MV-4-11 (cell line): Measurements from ENCODE around the gene SCMH1.

Experiments used
- DNase-seq: peaks from one replicate; lab custom pipeline; 2025; lab: John Stamatoyannopoulos, UW

SCMH1 gene

DNA sequence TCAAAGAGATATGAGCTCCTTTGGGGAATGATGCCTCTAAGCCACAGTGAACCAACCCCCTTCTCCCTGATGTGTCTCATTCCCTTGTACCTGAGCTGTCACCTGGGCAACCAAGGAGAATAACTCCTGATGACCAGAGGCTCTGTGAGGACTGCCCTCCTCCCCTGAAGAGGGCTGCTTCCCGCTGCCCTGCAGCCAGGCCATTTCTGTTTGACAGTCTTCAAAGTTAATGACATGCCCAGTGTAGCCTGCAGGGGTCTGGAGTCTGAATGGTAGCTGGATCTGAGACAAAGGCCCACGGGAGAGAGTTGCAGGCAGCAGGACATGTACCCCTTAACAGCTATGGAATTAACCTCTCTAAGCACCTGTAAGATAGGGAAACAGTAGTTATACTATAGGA is 217.2 kb downstream of the SCMH1 start:
- DNase-seq, result no peak

DNA sequence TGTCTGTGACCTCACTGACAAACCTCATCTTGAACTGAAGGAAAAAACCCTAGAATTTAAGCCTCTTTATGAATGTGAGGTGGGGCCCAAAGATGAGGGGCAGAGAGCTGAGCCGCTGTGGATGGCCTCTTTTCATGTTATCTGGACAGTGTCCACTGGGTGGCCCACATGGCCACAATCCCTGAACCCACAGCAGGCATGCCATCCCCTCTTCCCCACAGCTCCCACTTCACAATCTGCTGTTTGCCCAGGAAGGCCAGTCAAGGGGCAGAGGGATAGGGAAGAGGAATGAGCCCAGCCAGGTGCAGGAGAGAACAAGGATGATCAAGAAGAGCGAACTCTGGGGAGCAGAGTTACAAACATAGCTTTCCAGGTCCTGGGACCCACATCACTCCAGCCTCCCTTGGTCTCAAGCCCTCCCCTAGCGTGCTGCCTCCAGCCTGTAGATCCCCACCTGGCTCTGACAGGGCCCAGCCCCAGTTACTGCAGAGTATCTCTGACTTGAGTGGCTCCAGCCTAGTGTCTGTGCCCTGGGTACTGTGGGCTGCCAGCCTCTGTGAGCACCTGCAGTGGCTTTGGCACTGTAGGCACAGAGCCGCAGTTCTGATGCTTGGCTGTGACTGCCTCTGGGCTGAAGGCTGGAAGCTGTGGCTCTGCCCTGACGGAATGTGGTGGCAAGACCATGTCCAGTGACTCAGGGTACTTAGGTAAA is 218.7 kb downstream of the SCMH1 start:
- DNase-seq, result no peak

DNA sequence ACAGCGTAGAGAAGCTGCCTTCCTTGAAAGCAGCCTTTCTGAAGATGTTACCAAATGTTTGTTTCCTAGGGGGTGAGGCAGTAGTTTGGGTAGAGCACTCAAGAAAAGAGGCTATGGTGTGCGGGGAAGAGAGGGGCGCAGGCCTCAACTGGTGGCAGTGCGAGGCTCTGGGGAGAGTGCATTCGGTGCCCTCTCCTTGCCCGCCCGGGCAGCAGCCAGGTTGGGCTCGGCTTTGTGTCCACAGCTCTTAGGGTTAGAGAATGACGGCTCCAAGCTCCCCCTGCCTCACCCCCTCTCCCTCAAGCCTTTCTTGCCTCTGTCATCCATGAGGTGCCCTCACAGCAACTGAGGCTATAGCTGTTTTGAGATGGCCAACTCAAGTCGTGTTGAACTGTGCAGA is 219.7 kb downstream of the SCMH1 start:
- no peak for DNase-seq

DNA sequence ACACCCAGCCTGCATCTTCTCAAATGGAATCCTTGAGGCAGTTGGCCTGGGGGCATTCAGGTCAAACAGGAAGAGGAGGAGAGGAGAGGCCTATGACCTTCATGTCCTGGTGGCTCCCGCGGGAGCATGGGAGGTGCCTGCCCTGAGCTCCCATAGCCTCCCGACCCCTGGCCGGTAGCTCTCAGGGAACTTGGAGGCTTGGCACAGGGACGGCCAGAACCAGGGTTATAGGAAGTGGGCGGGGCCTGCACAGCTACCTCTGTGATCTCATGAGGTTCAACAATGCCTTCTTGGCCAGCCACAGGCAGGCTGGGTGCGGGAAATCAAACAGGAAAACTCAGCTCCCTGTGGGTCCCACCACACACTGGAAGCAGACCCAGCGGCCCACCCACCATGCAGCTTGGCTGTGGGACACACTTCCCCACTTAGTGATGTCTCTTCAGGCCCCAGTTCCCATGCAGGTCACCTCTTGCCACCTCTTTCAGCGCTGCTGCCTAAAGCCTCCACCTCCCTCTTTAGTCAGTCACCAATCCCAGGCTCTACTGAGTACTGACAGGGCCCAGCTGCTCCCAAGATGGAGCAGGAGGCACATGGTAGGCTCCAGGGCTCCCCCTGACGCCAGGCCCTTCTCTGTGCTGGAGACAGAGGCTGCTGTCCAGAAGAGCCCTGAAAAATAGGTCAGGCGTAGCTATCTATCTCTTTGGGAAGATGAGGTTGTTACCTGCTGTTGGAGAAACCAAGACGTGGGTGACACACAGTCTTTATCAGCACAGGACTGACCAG is 220.4 kb downstream of the SCMH1 start, which contains the start of gene SLFNL1:
SLFNL1 (minus strand) TSS at position 200 of the 783 bp plus-strand sequence. CDS start 1,065 bp downstream, outside the sequence.
- DNase-seq, result no peak

DNA sequence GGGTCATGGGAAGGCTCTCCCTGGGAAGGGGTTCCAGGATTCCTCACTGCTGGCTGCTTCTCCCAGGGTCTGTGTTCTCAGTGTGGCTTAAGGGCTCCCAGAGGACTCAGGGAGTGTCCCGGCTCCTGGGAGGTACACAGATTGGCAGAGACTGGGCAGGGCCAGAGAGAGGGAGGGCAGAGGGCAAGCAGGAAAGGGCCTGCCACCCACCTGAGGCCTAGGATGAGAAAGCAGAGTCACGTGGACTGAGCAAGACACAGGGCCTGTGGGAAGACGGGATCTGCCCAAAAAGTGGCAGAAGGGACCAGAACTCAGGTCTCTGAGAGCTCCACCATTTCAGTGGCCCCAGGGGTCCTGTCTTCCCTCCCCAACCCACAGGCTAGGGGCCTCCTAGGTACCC is 221.5 kb downstream of the SCMH1 start:
- DNase-seq, result no peak

DNA sequence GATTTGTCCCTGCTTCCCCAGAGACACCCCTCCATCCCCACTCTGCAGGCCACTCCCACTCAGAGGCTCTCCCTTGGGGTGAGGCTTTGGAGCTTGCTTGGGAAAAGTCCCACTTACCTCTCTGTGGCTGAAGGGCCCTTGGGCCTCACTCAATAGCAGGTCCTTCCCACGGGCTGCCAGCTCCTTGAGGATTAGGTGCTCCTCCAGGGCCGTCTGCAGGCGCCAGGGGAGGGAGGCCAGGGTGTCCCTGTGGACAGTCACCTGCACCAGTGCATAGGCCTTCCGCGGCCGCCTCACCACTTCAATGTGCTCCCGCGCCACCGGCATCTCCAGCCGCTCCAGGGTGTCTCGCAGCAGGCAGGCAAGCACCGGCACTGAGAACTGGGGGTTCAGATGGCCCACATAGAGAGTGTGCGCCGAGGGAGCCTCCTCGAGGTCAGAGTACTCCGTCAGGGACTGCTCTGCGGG is 222.0 kb downstream of the SCMH1 start:
- DNase-seq, result no peak

DNA sequence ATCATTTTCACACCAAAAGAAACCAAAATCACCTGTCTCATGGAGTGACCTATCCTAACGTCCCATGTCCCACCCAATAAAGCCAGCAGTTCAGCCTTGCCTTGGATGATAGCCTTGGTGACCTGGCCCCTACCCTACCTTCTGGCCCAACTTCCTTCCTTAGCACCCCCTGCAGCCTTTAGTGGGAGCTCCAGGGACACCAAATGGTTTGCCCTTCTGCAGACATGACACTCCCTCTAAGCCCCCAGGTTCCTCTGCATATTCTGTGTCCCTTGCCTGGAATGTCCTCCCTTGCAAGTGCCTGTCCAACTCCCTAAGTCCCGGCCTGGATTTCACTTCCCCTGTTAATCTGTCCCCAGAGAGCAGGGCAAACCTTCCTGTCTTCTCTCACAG is 222.8 kb downstream of the SCMH1 start:
- no peak for DNase-seq

DNA sequence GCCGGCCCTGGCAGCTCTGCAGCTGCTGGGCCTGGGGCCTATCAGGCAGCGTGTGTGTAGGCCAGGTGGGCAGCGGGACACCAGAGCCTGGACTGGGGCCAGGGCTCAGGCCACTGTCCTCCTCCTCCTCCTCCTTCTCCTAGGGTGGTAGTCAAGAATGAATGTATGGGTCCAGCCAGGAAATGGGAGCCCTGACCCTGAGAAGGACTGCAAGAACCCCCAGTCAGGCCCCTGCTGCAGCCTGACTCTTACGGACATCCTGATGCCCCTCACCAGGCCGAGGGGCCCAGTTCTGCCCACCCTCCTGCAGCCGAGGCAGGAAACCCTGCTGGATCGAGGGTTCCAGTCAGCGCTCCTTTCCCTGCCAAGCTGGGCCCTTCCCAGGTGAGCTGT is 224.1 kb downstream of the SCMH1 start:
- no peak for DNase-seq

DNA sequence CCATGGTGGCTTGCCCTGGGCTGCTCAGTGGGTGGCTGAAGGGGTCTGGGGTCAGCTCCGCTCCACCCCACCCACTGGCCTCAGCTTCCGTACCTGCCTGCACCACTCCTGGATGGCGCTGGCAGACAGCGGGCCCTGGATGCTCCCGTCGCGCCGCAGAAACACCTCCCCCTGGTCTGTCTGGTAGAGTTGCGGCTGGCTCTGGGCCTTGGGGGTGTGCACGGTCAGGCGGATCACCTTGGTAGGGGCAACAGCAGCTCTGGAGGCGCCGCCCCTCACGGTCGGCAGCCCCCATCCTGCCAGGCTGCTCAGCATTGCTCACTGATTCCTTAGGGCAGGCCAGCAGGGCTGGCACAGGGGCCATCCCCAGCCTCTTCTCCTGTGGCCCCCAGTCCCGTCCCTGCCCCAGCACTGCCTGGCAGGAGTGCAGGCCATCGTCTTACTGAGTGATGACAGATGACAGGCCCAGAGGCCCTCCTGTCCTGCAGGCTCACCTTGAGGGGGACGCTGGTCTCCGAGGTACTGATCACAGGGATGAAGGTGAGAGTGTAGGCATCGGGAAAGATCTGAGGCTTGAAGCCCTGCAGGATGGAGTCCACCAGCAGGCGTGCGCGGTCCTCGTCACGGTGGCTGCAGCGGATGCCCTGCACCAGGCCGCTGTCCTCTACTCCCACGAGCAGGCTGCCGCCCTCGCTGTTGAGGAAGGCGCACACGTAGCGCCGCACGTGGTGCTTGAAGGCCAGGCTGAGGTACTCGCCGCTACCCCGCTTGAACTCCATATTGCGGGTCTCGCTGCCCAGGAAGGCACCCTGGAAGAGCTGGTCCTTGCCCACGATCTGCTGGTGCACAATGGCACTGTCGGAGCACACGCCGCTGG is 224.7 kb downstream of the SCMH1 start:
- DNase-seq, result no peak

DNA sequence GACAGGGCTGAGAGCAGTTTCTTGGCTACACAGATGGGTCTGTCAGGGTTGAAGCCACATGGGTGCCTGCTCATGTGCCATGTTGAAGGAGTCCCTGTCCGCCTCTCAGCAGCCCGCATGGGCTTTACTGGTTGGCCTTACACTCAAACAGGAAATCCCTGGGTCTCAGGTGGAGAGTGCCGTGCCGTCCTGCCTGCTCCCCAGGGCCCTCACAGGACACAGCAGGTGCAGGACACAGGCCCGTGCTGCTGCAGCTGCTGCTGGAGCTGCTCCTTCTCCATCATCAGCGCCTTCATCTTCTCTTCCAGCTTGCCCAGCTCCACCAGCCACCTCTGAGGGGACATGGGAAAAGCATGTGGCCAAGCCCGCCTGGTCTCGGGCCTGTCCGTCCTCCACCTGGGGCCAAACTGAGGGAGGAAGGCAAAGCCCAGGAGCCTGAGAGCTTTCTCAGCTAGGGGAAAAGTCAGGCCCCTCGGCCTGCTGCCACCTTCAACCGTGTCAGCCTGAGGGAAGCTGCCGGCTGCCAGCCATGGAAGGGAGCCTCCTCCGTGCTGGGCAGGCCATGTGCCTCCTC is 226.1 kb downstream of the SCMH1 start:
- no peak for DNase-seq

DNA sequence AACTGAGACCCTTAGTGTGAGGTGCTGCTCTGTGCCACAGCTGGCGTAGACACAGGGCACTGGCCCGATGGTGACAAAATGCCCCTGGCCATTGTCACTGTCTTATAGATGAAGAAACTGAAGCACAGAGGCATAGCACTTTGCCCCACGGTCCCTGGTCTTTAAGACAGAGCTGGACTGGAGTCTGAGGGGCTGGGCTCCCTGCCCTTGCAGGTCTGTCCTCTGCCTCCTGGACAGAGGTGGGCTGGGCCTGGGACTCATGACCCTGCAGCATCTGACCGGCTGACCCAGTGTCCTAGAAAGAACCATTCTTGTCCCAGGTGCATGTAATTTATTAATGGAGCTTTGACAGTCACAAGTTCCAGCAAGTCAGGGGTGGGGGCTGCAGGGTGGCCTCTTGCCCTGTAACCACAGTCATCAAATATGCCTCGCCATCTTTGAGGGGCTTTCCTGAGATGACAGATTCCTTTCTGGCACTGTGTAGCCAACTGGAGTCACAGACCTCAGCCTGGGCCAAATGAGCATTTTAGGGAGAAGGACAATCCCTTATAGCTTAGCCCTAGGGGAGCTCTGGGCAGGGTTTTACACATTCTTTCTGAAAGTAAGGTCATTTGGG is 226.7 kb downstream of the SCMH1 start:
- DNase-seq, result no peak

DNA sequence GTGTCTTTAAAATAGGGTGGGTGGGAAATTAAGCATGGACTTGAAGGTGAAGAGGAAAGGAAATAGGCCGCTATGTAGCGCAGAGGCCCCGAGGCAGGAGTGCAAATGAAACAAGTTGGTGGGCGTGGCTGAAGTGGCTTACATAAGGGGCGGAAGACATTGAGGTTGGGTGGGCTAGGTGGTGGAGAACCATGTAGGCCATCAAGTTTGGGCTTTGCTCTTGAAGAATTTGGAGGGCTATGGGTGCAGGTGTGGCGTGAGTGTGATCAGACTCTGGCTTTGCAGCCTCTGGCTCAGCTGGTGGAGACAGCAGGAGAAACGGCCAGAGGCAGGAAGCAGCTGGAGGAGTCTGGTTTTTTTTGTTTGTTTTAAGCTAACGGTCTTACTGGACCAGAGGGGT is 227.2 kb downstream of the SCMH1 start:
- no peak for DNase-seq

DNA sequence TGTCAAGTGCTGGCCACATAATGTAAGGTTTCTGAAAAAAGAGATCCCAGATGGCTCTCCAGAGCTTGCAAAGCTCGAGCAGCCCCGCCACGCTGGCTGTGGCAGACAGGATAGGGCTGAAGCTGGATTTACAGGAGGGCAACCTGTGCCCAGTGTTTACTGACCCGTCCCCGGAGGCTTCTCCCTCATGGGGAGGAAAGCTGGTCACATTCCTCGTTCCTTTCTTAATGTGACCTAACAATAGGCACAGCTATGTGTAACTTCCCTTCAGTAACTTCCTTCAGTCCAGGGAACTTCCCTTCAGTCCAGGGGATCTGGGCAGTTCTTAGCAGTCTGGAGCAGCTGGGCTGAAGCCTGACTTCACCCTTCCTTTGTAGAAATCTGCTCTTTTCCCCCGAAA is 228.3 kb downstream of the SCMH1 start:
- DNase-seq, result no peak

DNA sequence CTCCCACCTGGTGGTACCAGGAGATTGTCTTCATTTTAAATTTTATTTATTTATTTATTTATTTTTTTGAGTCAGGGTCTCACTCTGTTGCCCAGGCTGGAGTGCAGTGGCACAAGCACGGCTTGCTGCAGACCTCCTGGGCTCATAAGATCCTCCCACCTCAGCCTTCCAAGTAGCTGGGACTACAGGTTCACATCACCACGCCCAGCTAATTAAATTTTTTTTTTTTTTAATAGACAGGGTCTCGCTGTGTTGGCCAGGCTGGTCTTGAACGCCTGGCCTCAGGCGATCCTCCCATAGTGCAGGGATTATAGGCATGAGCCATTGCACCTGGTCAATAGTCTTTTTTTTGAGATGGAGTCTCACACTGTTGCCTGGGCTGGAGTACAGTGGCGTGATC is 229.1 kb downstream of the SCMH1 start:
- no peak for DNase-seq

DNA sequence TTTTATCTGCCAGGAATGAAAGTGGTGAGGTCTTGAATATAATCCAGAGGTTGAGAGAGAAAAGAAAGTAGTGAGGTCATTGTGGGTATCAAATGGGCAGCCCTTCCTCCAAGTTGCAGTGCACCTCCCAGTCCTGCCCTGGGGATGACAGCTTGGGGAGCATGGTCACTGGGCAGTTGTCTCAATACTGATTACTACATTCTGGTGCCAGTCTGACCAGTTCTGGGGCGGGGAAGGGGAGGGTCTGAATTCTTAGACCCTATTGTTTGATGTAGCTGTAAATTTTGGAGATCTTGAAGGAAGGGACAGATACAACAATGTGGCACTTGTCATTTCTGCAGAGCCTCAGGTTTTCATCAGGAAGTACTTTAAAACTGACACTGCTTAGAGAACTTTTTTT is 231.8 kb downstream of the SCMH1 start:
- DNase-seq, result no peak

DNA sequence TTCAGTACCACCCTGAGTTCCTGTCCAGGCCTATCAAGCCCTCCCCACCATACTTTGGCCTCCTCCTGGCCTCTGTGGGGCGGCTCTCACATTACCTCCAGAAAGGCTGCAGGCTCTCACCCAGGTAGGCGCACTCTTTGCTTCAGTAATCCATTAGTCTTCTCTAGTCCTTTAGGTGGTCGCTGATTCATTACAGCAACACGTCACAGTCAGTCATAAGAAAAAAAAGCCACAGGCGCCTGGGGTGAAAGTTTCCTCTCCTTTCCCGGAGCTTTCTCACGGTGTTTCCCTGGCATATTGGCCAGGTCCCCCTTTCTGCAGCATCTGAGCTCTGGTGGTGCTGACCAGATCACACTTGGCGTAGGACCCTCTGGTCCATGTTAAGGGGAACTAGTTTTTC is 232.6 kb downstream of the SCMH1 start:
- DNase-seq, result no peak

DNA sequence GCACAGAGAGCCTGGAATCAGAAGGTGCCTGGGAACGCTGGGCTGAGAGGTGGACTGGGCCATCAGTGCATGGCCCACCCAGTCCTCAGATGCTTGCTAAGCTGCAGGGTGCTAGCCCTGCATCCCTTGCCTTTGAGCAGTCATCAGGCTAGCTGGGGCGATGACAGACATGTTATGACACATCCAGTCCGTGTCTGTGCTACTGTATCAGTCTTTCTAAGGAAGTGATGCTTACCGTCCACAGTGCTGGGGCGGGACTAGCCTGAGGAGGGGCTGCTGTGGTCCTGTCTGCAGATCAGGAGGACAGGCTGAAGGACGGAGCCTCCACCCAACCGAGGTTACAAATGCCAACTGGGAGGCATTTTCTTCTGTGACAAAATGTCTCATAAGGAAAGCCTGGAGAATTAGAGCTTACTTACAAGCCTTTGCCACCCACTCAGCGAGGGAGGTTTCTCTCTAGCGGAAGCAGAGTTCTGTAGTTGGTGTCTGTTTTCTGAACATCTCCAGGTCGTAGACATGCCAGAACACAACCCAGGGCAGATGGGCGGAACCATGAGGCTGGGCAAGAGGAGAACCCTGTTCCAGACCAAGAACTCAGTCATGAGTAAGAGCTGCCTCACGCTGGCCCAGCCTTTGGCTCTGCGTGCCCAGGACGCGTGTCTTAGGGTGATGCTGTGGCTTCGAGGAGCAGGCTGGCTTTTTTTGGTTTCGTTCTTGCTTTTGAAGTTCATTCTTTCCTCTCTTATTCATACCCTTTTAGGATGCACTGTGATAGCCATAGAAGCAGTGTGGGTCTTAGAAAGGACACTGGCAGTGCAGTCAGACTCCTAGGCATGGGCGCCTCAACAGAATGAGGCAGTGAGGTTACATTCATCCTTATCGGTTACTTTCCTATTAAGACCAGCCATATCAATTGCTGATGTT is 234.9 kb downstream of the SCMH1 start:
- no peak for DNase-seq

DNA sequence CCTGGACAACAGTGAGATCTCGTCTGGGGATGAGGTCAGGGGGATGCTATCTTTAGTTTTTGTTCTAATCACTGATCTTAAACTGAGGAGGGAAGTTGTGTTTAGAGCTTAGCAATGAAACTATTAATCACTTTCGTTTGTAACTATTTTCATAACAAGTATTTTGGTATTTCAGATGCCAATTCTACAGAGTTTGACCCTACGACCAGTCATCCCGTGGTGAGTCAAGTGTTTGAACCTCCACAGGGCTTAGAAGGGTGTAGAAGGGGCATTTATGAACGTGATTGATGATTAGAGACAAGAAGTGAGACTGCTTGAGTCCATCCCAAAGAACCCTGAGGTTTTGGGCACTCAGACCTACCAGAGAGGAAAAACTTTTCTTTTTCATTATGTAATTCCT is 236.2 kb downstream of the SCMH1 start:
- no peak for DNase-seq

DNA sequence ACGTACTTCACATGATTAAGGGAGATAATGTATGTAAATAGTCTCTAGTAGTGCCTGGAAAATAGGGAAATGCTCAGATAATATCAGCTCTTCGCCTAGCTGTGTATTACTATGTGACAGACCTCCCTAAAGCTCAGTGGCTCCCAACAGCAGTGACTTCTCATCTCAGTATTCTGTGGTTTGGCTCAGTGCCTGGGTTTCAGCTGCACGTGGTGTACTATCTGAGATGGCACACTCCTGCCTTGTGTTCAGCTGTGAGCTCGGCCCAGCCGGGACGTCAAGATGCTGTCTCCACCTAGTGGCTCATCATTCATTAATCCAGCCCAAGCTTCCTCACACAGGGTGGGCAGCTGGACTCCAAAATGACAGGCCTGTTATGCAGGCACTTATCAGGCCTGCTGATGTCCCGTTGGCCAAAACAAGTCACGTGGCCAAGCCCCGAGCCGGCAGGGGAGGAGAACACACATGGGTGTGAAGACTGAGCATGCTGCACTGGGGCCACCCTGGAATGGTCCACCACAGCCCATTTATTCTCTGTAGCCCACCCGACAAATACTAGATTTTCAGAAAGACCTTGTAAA is 238.4 kb downstream of the SCMH1 start:
- DNase-seq, result peak; percentile 97

DNA sequence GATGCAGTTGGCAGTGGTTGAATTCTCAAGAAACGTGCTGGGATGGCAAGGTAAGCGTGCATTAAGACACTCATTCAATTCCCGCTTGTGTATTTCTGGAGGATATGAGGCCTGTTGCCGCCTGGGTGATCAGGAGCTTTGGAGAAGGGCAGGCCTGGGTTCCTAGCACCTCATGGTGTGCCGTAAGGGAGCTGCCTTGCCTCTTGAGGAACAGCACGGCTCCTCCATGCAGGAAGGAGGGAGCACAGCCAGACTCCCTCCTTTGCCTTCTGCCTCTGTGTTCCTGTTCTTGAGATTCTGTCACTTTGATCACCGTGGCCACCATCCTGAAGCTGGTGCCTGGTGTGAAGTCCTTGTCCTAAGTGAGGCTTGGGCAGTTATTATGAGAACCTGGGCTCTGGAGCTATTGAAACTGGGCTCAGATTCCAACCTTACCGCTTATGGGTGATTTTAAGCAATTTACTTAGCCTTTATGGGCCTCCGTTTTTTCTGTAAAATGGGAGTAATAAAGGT is 238.9 kb downstream of the SCMH1 start:
- DNase-seq, result no peak
